GM21447 (cell line): Measurements from ENCODE around the gene PAK1.
A peak's percentile ranks its signal among the peaks of the same experiment; 100 is the strongest.
"Not testable (repeated sequence)": the region's sequence is repeated elsewhere in the genome, so short reads cannot be mapped to it uniquely, and the experiment has no call there.

Experiments
- ATAC-seq: cut with Tn5 transposase; IDR thresholded peaks from one replicate; pipeline ENCODE4 v1.9.1; 2021; ENCODE audit not compliant: unreplicated experiment

PAK1 gene

DNA sequence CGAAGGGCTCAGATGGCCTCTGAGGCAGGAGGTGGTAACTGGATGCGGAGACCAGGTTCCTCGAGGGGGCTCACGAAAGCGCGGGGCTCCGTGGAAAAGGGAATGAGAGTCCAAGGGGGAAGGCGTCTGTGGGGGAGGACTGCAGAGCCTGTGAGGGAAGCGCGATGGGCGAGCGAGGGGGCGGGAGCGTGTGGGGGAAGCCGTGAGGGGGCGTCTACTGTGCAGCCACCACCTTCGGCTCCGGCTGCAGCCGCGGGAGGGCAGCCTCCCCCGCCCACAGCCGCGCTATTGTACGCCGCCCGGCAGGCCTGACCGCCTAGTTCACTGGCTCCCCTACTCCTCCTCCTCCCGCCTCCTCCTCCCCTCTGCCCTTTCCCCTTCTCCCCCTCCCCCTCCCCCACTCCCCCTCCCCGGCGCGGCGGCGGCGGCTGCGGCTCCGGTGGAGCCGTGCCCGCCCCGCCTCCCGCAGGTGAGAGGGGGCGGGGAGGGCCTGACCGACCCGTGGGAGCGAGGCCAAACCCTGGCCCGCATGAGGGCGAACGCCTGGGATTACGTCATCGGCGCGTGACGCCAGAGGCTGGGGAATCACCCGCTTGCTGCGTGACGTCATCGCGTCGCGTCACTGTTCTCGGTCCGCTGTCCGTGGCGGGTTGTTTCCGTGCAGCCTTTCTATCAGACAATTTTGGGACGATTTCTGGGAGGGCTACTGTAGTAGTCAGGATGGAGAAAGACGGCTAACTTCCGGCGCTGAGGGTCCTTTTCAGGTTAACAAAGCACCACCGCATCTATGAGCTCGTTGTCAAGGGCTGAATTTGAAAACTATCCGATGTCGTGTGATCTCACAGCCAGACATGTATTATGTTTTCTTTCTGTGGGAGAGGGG is at the start of gene PAK1:
TSS of gene PAK1 (minus strand) at position 294 of the 883 bp plus-strand sequence. CDS start 81,574 bp downstream, outside the sequence.
- peak; percentile 44 for ATAC-seq

- no peak for ATAC-seq
Observed at GRCh38 chr11:77522215-77522614, 48.3 kb upstream of the PAK1 start.

- no peak for ATAC-seq
Observed at GRCh38 chr11:77519847-77520246, 46.0 kb upstream of the PAK1 start.

- ATAC-seq, result no peak
Observed at GRCh38 chr11:77518471-77518870, 44.6 kb upstream of the PAK1 start.

GRCh38 chr11:77517753-77518152 is 43.9 kb upstream of the PAK1 start:
- no peak for ATAC-seq

- ATAC-seq, result no peak
Observed at GRCh38 chr11:77517226-77517625, 43.3 kb upstream of the PAK1 start.

- ATAC-seq, result no peak
Observed at GRCh38 chr11:77515483-77515882, 41.6 kb upstream of the PAK1 start.

- no peak for ATAC-seq
Observed at GRCh38 chr11:77515063-77515462, 41.2 kb upstream of the PAK1 start.

DNA sequence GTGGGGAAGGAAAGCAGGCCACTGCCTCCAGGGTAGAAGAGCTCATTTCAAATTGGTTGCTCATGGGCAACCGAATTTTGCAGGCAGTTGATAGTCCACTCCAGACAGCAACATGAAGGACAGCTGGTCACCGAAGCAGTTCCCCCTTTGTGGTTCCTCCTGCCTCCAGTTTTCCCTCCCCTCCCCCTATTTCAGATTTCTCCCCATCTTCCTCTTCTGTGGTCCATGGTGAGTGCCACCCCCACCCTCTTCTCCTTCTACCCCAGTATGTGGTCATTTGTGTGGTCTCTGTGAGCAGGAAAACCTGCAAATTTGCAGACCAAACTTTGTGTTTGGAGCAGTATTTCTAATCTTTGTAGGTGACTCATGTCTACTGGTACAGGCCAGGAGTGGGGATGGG is 38.2 kb upstream of the PAK1 start:
- no peak for ATAC-seq

GRCh38 chr11:77510851-77511250 is 37.0 kb upstream of the PAK1 start:
- ATAC-seq, result no peak

GRCh38 chr11:77510095-77510494 is 36.2 kb upstream of the PAK1 start:
- ATAC-seq, result no peak

- ATAC-seq, result no peak
Observed at GRCh38 chr11:77508019-77508418, 34.1 kb upstream of the PAK1 start.

- no peak for ATAC-seq
Observed at GRCh38 chr11:77506857-77507256, 33.0 kb upstream of the PAK1 start.

DNA sequence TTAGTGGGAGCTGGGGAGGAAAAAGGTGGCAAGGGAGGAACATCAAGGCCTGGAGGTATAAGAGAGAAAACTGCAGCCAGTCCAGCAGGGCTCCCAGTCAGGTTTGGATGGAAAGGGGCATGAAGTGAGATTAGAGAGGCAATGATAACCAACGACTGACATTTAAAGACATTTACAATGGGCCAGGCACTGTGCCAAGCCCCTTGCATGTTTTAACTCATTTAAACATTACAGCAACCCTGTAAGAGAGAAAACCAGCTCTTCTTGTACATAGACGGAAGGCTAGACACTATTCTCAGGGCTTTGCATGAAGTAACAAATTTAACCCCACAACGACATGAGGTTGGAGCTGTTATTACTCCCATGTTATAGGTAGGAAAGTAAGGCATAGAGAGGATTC is 32.1 kb upstream of the PAK1 start:
- no peak for ATAC-seq

GRCh38 chr11:77503006-77503405 is 29.1 kb upstream of the PAK1 start:
- no peak for ATAC-seq

DNA sequence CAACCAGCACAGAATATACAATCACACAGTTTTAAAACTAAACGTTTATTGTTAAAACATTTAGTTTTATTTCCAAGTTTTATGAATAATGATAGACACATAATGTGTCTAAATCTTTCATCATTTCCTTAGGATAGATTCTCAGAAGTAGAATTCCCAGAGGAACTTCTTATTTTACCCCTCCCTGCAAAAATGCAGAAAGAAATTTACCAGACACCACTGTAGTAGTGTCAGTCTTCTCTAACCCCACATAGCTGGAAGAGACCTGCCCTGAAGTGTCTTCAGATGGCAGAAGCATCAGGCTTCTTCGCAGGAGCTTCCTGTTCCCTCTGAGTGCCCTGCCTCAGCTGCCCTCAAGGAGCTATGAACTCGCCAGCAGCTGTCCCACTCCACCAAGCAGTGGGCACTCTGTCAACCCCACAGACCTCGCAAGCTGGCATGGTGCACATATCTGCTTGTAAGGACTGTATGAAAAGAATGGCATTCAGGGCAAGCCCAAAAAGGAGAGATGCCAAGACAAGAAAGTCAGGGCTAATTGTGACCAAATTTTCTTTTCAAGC is 28.5 kb upstream of the PAK1 start:
- no peak for ATAC-seq

DNA sequence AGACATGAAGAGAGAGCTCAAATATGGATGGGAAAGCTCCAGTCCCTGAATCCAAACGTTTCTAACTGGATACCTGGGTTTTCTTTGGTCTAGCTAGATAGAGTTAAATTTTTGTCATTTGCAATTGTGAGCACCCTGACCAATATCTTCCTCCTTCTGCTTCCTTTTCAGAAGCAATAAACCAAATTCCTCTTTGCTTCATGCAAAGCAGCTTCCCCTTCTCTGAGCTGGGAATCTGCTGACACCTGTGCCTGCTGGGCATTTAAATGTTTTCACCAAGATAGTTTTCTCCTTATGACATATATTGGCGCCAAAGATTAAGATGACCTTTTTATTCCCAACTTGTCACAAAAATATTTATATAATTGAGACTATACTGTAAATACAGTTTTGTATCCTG is 27.9 kb upstream of the PAK1 start:
- no peak for ATAC-seq

DNA sequence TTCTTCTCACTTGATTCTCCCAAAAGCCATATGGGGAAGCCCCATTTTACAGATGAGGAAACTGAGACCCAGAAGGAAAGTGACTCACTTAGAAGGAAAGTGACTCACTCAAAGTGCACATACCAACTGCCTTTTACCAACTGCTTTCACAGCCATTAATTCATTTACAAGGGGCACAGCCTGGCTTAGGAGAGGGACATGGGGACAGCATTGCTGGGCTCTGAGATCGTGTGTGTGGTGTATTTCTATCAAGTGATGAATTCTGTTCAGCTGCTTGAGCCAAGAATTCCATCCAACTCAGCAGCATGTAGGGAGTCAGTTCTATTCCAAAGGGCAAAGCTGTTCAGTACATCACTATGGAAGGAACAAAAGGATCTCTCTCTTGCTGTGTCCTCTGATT is 23.5 kb upstream of the PAK1 start:
- no peak for ATAC-seq

GRCh38 chr11:77495526-77495925 is 21.6 kb upstream of the PAK1 start:
- no peak for ATAC-seq

- ATAC-seq, result not testable (repeated sequence)
Observed at GRCh38 chr11:77490035-77490434, 16.1 kb upstream of the PAK1 start.

GRCh38 chr11:77487790-77488189 is 13.9 kb upstream of the PAK1 start:
- no peak for ATAC-seq

DNA sequence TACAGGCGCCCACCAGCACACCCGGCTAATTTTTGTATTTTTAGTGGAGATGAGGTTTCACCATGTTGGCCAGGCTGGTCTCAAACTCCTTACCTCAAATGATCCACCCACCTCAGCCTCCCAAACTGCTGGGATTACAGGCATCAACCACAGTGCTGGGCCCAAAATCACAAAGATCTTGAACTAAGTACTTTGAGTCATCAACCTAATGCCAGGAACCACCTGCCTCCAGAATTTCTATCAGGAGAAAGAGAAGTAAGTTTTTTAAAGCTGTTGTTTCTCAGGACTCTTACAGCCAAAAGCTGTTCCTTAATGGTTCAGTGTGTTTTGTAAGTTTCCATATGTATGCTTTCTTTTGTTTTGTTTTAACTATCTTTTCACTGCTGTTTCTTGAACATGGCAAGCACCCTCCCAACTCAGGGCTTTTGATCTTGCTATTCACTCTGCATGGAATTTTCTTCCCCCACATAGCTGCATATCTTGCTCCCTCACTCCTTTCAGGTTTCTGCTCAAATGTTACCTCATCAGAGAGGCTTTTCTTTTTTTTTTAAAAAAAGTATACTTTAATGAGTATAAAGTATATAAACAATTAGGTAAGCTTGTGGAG is 6.0 kb upstream of the PAK1 start:
- ATAC-seq, result no peak
